ENCODE measurements around the gene MB21D2.

- TF ChIP-seq POLR2AphosphoS5 (IDR thresholded peaks at IDR 0.05): no peak
- TF ChIP-seq EP300 (IDR thresholded peaks at IDR 0.05): no peak
- TF ChIP-seq CTCF (IDR thresholded peaks at IDR 0.05): no peak
Observed at GRCh38 chr3:192834428-192834827, 83.2 kb downstream of the MB21D2 start.

All from upper lobe of left lung (tissue), 4 donors.